NCI-H446 treated with DMSO at 0.1 percent for 48 hours (cell line): ENCODE results near the gene CEP162.
"Not testable (repeated sequence)": the region's sequence is repeated elsewhere in the genome, so short reads cannot be mapped to it uniquely, and the experiment has no call there.

ENCODE experiments used
- DNase-seq: peaks from one replicate; lab custom pipeline; 2025; lab: John Stamatoyannopoulos, UW

The CEP162 gene

GRCh38 chr6:84227434-84228197 is at the start of gene CEP162:
TSS of gene CEP162 (minus strand) at chr6:84227643. CDS start at chr6:84226393, 1,250 bp downstream.
- DNase-seq: peak; percentile 71

- no peak for DNase-seq
Measured at GRCh38 chr6:84274856-84275255, 47.4 kb upstream of the CEP162 start.

GRCh38 chr6:84273048-84273809 is 45.8 kb upstream of the CEP162 start:
- DNase-seq: no peak

- DNase-seq: no peak
Measured at GRCh38 chr6:84272298-84272697, 44.9 kb upstream of the CEP162 start.

- no peak for DNase-seq
Measured at GRCh38 chr6:84271061-84271716, 43.7 kb upstream of the CEP162 start.

- DNase-seq: no peak
Measured at GRCh38 chr6:84269947-84270733, 42.7 kb upstream of the CEP162 start.

- DNase-seq: no peak
Measured at GRCh38 chr6:84268781-84269180, 41.3 kb upstream of the CEP162 start.

- no peak for DNase-seq
Measured at GRCh38 chr6:84263557-84263956, 36.1 kb upstream of the CEP162 start.

- DNase-seq: no peak
Measured at GRCh38 chr6:84260926-84261325, 33.5 kb upstream of the CEP162 start.

- no peak for DNase-seq
Measured at GRCh38 chr6:84260196-84260595, 32.8 kb upstream of the CEP162 start.

GRCh38 chr6:84258866-84259265 is 31.4 kb upstream of the CEP162 start:
- DNase-seq: no peak

- no peak for DNase-seq
Measured at GRCh38 chr6:84258268-84258667, 30.8 kb upstream of the CEP162 start.

- no peak for DNase-seq
Measured at GRCh38 chr6:84255641-84256040, 28.2 kb upstream of the CEP162 start.

GRCh38 chr6:84253380-84253779 is 25.9 kb upstream of the CEP162 start:
- DNase-seq: no peak

GRCh38 chr6:84251891-84252539 is 24.6 kb upstream of the CEP162 start:
- no peak for DNase-seq

- no peak for DNase-seq
Measured at GRCh38 chr6:84249724-84250123, 22.3 kb upstream of the CEP162 start.

GRCh38 chr6:84244416-84245081 is 17.1 kb upstream of the CEP162 start:
- not testable (repeated sequence) for DNase-seq

- no peak for DNase-seq
Measured at GRCh38 chr6:84243240-84243639, 15.8 kb upstream of the CEP162 start.

GRCh38 chr6:84242265-84242664 is 14.8 kb upstream of the CEP162 start:
- no peak for DNase-seq

- no peak for DNase-seq
Measured at GRCh38 chr6:84228198-84228543, 728 bp upstream of the CEP162 start.

- no peak for DNase-seq
Measured at GRCh38 chr6:84227044-84227433, 404 bp downstream of the CEP162 start.
